ENCODE results near the gene PAEP. TPM values are rescaled to one million over a fixed set of nuclear protein-coding genes. Genes with fewer than 3 reads are reported as not detected.

Gene PAEP
- total and polyA plus RNA-seq, 8 donors, result not detected

DNA sequence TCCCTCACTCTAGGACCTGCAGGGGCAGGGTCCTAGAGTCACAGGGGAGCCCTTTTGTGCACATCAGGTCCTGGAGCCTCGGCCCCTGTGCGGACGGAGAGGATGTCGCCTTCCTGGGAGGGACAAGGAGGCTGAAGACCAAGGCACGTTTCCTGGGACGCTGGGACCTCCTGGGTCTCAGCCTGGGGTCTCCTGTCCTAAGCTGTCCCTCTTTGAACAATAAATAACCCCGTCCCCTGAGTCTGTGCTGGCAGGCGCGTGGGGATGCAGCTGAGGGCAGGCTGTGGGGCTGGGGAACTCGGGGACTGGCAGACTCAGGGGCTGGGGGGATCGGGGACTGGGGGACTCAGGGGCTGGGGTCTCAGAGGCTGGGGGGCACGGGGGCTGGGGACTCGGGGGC lies 31.1 kb downstream of the PAEP start:
- no peak for FAIRE-seq
- H3K36me3 ChIP-seq, result no peaks in the 10 kb centered on the region
- WGBS, 2 donors, result 59 to 72% methylated on average over 12 of the region's 13 CpGs
- DNase-seq, result peak in 1 of 6 donors; percentile 44
- TF ChIP-seq CTCF (IDR thresholded peaks at IDR 0.05), result no peak
- intact Hi-C loops (cut with DNase I), result no loop called here
- no peaks in the 10 kb centered on the region for H3K9me3 ChIP-seq
- ATAC-seq, result no peak
- peaks cover 0 to under 1% (median 0%) of the 10 kb centered on the region in 4 donors for H3K27me3 ChIP-seq
- H3K27ac ChIP-seq, result no peak overlapping the region
- no peaks in the 10 kb centered on the region for H3K4me1 ChIP-seq
- no peak overlapping the region for H3K4me3 ChIP-seq

DNA sequence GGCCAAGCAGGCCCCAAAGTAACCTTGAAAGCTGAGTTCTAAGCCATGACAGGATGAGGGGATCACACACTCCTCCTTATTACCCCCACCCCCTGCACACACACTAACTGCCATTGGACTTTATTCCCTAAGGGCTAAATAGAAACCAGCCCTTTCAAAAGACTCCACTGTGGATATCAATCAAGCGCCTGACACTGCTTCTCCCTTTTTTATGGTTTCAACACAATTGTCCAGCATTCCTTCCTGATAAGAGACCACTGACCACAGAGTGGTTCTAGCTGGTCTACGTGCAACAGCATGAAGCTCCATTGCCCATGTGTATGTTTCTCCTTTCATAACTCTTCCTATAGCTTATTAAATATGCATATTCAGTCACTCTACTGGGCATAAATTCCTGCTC lies 34.7 kb downstream of the PAEP start:
- intact Hi-C loops (cut with DNase I), result no loop called here

DNA sequence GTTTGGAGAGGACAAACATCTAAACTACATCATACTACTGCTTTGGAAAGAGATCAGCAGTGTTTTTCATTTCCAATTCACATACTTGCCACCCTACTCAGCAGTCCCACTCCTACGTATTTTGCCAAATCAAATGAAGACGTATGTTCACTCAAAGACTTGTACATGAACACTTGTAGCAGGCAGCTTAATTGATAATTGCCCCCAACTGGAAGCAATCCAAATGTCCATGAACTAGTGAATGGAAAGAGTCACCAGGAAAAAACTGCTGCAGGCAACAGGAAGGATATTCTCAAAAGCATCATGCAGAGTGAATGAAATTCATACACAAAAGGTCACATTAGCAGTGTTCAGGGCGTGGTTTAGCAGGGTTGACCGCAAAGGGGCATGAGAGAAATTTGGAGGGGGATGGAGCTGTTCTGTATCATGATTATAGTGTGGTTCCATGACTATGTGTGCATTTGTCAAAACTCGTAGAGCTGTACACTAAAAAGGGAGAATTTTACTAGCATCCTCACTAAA lies 38.8 kb downstream of the PAEP start:
- peaks cover 0 to 19% (median 0%) of the 10 kb centered on the region in 4 donors for H3K27me3 ChIP-seq
- intact Hi-C loops (cut with DNase I), result no loop called here
- TF ChIP-seq CTCF (IDR thresholded peaks at IDR 0.05), result no peak
- no peak for ATAC-seq
- H3K36me3 ChIP-seq, result no peaks in the 10 kb centered on the region
- FAIRE-seq, result no peak
- 34 to 50% methylated on average over 5 of the region's 5 CpGs for WGBS, 2 donors
- no peaks in the 10 kb centered on the region for H3K4me1 ChIP-seq
- H3K9me3 ChIP-seq, result no peaks in the 10 kb centered on the region
- H3K27ac ChIP-seq, result no peak overlapping the region
- no peak overlapping the region for H3K4me3 ChIP-seq
- DNase-seq, result no peak

More for the DNA sequence above, 34.7 kb downstream of the PAEP start:
- Histone ChIP-seq H3K27ac (no peak overlapping the region), H3K4me1 (no peaks in the 10 kb centered on the region), H3K4me3 (no peak overlapping the region), H3K9me3 (no peaks in the 10 kb centered on the region), H3K27me3 (peaks cover 0 to 13% (median 0%) of the 10 kb centered on the region in 4 donors), H3K36me3 (no peaks in the 10 kb centered on the region)
- TF ChIP-seq CTCF (IDR thresholded peaks at IDR 0.05), result no peak
- FAIRE-seq (no peak), ATAC-seq (no peak), DNase-seq (no peak)
- 46 to 55% methylated on average over 2 of the region's 2 CpGs for WGBS, 2 donors

GRCh38 chr9:135601988-135602387 lies 40.4 kb downstream of the PAEP start:
- no peak for FAIRE-seq
- no peak for ATAC-seq
- peaks cover 0 to 19% (median 0%) of the 10 kb centered on the region in 4 donors for H3K27me3 ChIP-seq
- H3K36me3 ChIP-seq, result no peaks in the 10 kb centered on the region
- no peak for TF ChIP-seq CTCF (IDR thresholded peaks at IDR 0.05)
- H3K4me3 ChIP-seq, result no peak overlapping the region
- intact Hi-C loops (cut with DNase I), result no loop called here
- no peaks in the 10 kb centered on the region for H3K9me3 ChIP-seq
- no peak for DNase-seq
- H3K4me1 ChIP-seq, result no peaks in the 10 kb centered on the region
- no peak overlapping the region for H3K27ac ChIP-seq
- WGBS, 2 donors, result 61 to 71% methylated on average over 8 of the region's 8 CpGs

- intact Hi-C loops (cut with DNase I), result no loop called here
- Histone ChIP-seq H3K27me3 (peaks cover 0 to 15% (median 0%) of the 10 kb centered on the region in 4 donors), H3K4me1 (no peaks in the 10 kb centered on the region), H3K27ac (no peak overlapping the region), H3K4me3 (no peak overlapping the region), H3K36me3 (no peaks in the 10 kb centered on the region), H3K9me3 (no peaks in the 10 kb centered on the region)
- peak in 3 of 4 donors; percentile 58 to 70 (median 68) for ATAC-seq
- FAIRE-seq, result no peak
- 39 to 42% methylated on average over 24 of the region's 24 CpGs for WGBS, 2 donors
- DNase-seq, result peak in 3 of 6 donors; percentile 11 to 69 (median 42)
- TF ChIP-seq CTCF (IDR thresholded peaks at IDR 0.05), result peak; percentile 62 to 67 (median 64)
Observed at GRCh38 chr9:135602789-135603481, 41.4 kb downstream of the PAEP start.
